ENCODE results near the gene BCOR. TPM values are rescaled to one million over a fixed set of nuclear protein-coding genes. Genes with fewer than 3 reads are reported as not detected.

The BCOR gene
- total RNA-seq (2012; rRNA removed) (7.5 and 8.9 TPM in 2 replicates), polyA plus RNA-seq (2012; rRNA removed) (7.9 and 9.0 TPM in 2 replicates), Bru-seq, nascent RNA (percentile 49 among the genes with signal in this experiment), BruChase-seq, experiment 1, labeled RNA remaining after a 6-hour chase (percentile 42 among the genes with signal in this experiment), BruChase-seq, experiment 2, labeled RNA remaining after a 2-hour chase (percentile 54 among the genes with signal in this experiment)
- polyA plus RNA-seq (2012; cell fraction: cytosol; rRNA removed), result 5.3 and 6.2 TPM in 2 replicates
- 7.8 and 17.4 TPM in 2 replicates for polyA plus RNA-seq (2012; cell fraction: nucleus; rRNA removed; ENCODE audit: low replicate concordance)
- long read RNA-seq, partial matches to known transcripts, result 1 of 3 reads
- long read RNA-seq, other reads (novel, unspliced or antisense), result 2 of 3 reads

DNA sequence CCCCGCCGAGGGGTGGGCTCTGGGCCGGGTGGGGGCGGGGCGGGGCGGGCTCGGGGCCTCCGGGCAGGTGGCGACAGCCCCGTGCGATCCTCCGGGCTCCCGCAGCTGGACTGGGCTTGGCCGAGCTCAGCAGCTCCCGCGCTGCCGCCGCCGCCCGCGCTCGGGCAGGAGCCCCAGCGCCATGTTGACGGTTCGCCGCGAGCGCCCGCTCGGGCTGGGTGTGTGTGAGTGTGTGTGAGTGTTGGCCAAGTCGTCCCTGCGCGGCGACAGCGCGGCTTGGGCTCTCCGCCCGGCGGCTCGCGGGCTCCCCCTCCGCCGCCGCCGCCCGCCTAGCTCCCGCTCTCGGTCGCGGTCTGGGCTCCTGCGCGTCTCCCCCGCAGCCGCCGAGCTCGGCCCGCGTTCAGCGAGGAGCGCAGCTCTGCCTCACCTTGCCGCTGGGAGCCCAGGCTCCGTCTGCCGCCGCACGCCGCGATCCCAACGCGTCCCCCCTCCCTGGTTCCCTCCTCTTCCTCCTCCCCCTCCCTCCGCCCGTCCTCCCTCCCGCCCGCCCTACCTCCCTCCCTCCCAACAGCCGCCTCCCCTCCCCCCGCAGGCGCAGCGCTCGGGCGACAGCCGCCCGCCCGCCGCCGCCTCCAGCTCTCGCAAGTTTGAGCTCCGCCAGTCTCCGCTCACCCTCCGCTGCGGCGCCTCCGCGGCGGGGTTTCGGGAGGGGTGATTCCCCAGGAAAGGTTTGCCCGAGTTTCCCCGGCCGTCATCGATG, at the start of gene BCOR:
Gene BCOR, minus strand, starts transcription at position 455 of the 760 bp plus-strand sequence. CDS start 20,029 bp downstream, outside the sequence.
- Histone ChIP-seq H2BK120ac (ENCODE audit: low read depth, low read length) (no peak within 1 kb of the TSS), H2AFZ (replicated peaks; ENCODE audit: low read length, poor library complexity) (peak within 1 kb of the TSS; percentile 70), H3K56ac (ENCODE audit: extremely low read depth, insufficient read depth, low read length) (no peak within 1 kb of the TSS), H2BK5ac (ENCODE audit: low read depth, low read length, poor library complexity, severe bottlenecking) (peak within 1 kb of the TSS; percentile 60), H4K91ac (ENCODE audit: insufficient read depth, low read depth, low read length) (no peak within 1 kb of the TSS), H3K18ac (ENCODE audit: low read depth, low read length) (no peak within 1 kb of the TSS; the same call in 1 of the 2 replicates), H2BK15ac (ENCODE audit: low read depth, low read length) (no peak within 1 kb of the TSS), H3K79me1 (ENCODE audit: low read depth in 1 of 2, low read length in 2 of 2) (peaks cover 0 to 21% of the 10 kb centered on the region in 2 experiments; a peak in 3 of 4 replicates), H2BK20ac (ENCODE audit: low read depth, low read length) (no peak within 1 kb of the TSS), H3K14ac (replicated peaks; ENCODE audit: low read depth, low read length) (no peak within 1 kb of the TSS), H3K4me1 (ENCODE audit: control insufficient read depth, insufficient read depth, low read length) (peaks cover 3% of the 10 kb centered on the region), H4K20me1 (ENCODE audit: insufficient read depth, low read length) (peaks cover 24% of the 10 kb centered on the region), H2AK5ac (ENCODE audit: low read depth, low read length) (no peak within 1 kb of the TSS), H3K36me3 (ENCODE audit: control insufficient read depth, insufficient read depth, low read length) (no peaks in the 10 kb centered on the region), H2AK9ac (replicated peaks; ENCODE audit: low read depth, low read length, poor library complexity) (peak within 1 kb of the TSS; percentile 33), H4K5ac (ENCODE audit: low read depth, low read length) (no peak within 1 kb of the TSS), H3K9me3 (ENCODE audit: control insufficient read depth, insufficient read depth, low read length) (no peaks in the 10 kb centered on the region), H3K23ac (ENCODE audit: low read depth, low read length) (no peak within 1 kb of the TSS), H3K27ac (ENCODE audit: insufficient read depth, low read length) (peak within 1 kb of the TSS; percentile 66), H3K4me3 (ENCODE audit: insufficient read depth, low read depth, low read length) (peak within 1 kb of the TSS; percentile 86), H3K27me3 (ENCODE audit: control insufficient read depth, insufficient read depth, low read length) (no peaks in the 10 kb centered on the region; the same call in 1 of the 2 replicates), H4K8ac (ENCODE audit: low read depth in 2 of 2, low read length in 2 of 2) (peak within 1 kb of the TSS in 1 of 2 experiments; percentile 25; a peak in 1 of 4 replicates), H3K4me2 (ENCODE audit: low read depth, low read length) (peak within 1 kb of the TSS; percentile 84), H3K4ac (ENCODE audit: low read depth, low read length) (0 out of 2 replicates have a peak within 1 kb of the TSS, but pooled peaks have one; percentile 50), H3K9ac (ENCODE audit: low read depth, low read length) (peak within 1 kb of the TSS; percentile 65), H3K9me1 (ENCODE audit: insufficient read depth, low read length) (peaks cover 2% of the 10 kb centered on the region)
- DNase-seq (peak; percentile 58), ATAC-seq (ENCODE audit: low read depth) (peak; percentile 36)
- TF ChIP-seq MAFK (IDR thresholded peaks at IDR 0.05; ENCODE audit: low read depth, low read length) (no peak), POLR2A (IDR thresholded peaks at IDR 0.05; ENCODE audit: low read depth, low read length) (peak; percentile 86), MAZ (IDR thresholded peaks at IDR 0.05; ENCODE audit: borderline replicate concordance, low read depth, low read length) (peak; percentile 55; the same call in 1 of the 2 replicates), FOS (IDR thresholded peaks at IDR 0.05; ENCODE audit: low read depth, low read length) (no peak)
- no TSS peak for BruUV-seq (replicated peaks)
- in situ Hi-C loops (cut with MboI; ENCODE audit: low sequenced_read_pairs) (no loop called here), dilution Hi-C loops (cut with HindIII; ENCODE audit: low sequenced_read_pairs, unreplicated experiment) (no loop called here), intact Hi-C loops (cut with micrococcal nuclease) (loop anchor here (1.0 to 10.0 kb wide), 4 partner anchors 55 to 443 kb away; no protein-coding TSS in a partner anchor)
- ChIA-PET POLR2A (ENCODE audit: unreplicated experiment) (interaction anchor here (0.6 to 1.0 kb wide), 3 partner anchors 31 to 367 kb away, joined by 3 to 4 read pairs (median 4); no protein-coding TSS in a partner anchor), CTCF (interaction anchor here (1.5 kb wide), 1 partner anchor 10 kb away, joined by 5 read pairs; no protein-coding TSS in a partner anchor)
- 13% methylated on average over 3 of the region's 98 CpGs; no CpG with 5 or more reads in 1 of the 2 experiments for WGBS, 2 experiments (ENCODE audit: extremely low coverage in 2 of 2, insufficient read length in 1 of 2)
